ENCODE results near the gene ARHGEF10L. TPM values are rescaled to one million over a fixed set of nuclear protein-coding genes. Genes with fewer than 3 reads are reported as not detected.

The ARHGEF10L gene
- total RNA-seq, 2 donors from 2014 or later, result not detected

- Mint-ChIP-seq H3K27me3 (peaks cover 17% of the 10 kb centered on the region), H3K36me3 (ENCODE audit: low read depth) (no peaks in the 10 kb centered on the region), H3K4me3 (no peak overlapping the region), H3K9me3 (no peaks in the 10 kb centered on the region), H3K4me1 (no peaks in the 10 kb centered on the region), H3K27ac (no peak overlapping the region)
- ATAC-seq (replicated peaks), result no peak
Observed at GRCh38 chr1:17688217-17688810, 148.8 kb downstream of the ARHGEF10L start.

- H3K9me3 Mint-ChIP-seq, result no peaks in the 10 kb centered on the region
- H3K4me3 Mint-ChIP-seq, result no peak overlapping the region
- ATAC-seq (replicated peaks), result no peak
- no peak overlapping the region for H3K27ac Mint-ChIP-seq
- H3K4me1 Mint-ChIP-seq, result no peaks in the 10 kb centered on the region
- peaks cover 19% of the 10 kb centered on the region for H3K27me3 Mint-ChIP-seq
- no peaks in the 10 kb centered on the region for H3K36me3 Mint-ChIP-seq (ENCODE audit: low read depth)
Observed at GRCh38 chr1:17689011-17689410, 149.5 kb downstream of the ARHGEF10L start.

- Mint-ChIP-seq H3K36me3 (ENCODE audit: low read depth) (no peaks in the 10 kb centered on the region), H3K27ac (no peak overlapping the region), H3K9me3 (no peaks in the 10 kb centered on the region), H3K4me1 (no peaks in the 10 kb centered on the region), H3K4me3 (no peak overlapping the region), H3K27me3 (peaks cover 12% of the 10 kb centered on the region)
- ATAC-seq (replicated peaks), result no peak
Observed at GRCh38 chr1:17690906-17691634, 151.6 kb downstream of the ARHGEF10L start.

- Mint-ChIP-seq H3K36me3 (ENCODE audit: low read depth) (no peaks in the 10 kb centered on the region), H3K9me3 (no peaks in the 10 kb centered on the region), H3K27ac (no peak overlapping the region), H3K27me3 (peaks cover 12% of the 10 kb centered on the region), H3K4me3 (no peak overlapping the region), H3K4me1 (no peaks in the 10 kb centered on the region)
- no peak for ATAC-seq (replicated peaks)
Observed at GRCh38 chr1:17692645-17693044, 153.1 kb downstream of the ARHGEF10L start.

- no peaks in the 10 kb centered on the region for H3K4me1 Mint-ChIP-seq
- H3K4me3 Mint-ChIP-seq, result no peak overlapping the region
- H3K27me3 Mint-ChIP-seq, result peaks cover 25% of the 10 kb centered on the region
- H3K36me3 Mint-ChIP-seq (ENCODE audit: low read depth), result no peaks in the 10 kb centered on the region
- no peak for ATAC-seq (replicated peaks)
- H3K9me3 Mint-ChIP-seq, result no peaks in the 10 kb centered on the region
- H3K27ac Mint-ChIP-seq, result no peak overlapping the region
Observed at GRCh38 chr1:17696417-17697301, 157.2 kb downstream of the ARHGEF10L start.

- Mint-ChIP-seq H3K27me3 (peaks cover 25% of the 10 kb centered on the region), H3K4me1 (no peaks in the 10 kb centered on the region)
- ATAC-seq (replicated peaks), result no peak
Observed at GRCh38 chr1:17697458-17697857, 158.0 kb downstream of the ARHGEF10L start.

GRCh38 chr1:17699581-17699980 lies 160.1 kb downstream of the ARHGEF10L start:
- Mint-ChIP-seq H3K27me3 (peaks cover 15% of the 10 kb centered on the region), H3K4me1 (no peaks in the 10 kb centered on the region), H3K9me3 (no peaks in the 10 kb centered on the region), H3K27ac (no peak overlapping the region), H3K4me3 (no peak overlapping the region), H3K36me3 (ENCODE audit: low read depth) (no peaks in the 10 kb centered on the region)
- no peak for ATAC-seq (replicated peaks)

More at GRCh38 chr1:17697458-17697857, 158.0 kb downstream of the ARHGEF10L start:
- H3K9me3 Mint-ChIP-seq, result no peaks in the 10 kb centered on the region
- no peak overlapping the region for H3K27ac Mint-ChIP-seq
- no peak overlapping the region for H3K4me3 Mint-ChIP-seq
- H3K36me3 Mint-ChIP-seq (ENCODE audit: low read depth), result no peaks in the 10 kb centered on the region

GRCh38 chr1:17700945-17701810 lies 161.7 kb downstream of the ARHGEF10L start:
- H3K4me3 Mint-ChIP-seq, result no peak overlapping the region
- no peak for ATAC-seq (replicated peaks)
- no peaks in the 10 kb centered on the region for H3K9me3 Mint-ChIP-seq
- H3K27ac Mint-ChIP-seq, result no peak overlapping the region
- peaks cover 18% of the 10 kb centered on the region for H3K27me3 Mint-ChIP-seq
- no peaks in the 10 kb centered on the region for H3K4me1 Mint-ChIP-seq
- H3K36me3 Mint-ChIP-seq (ENCODE audit: low read depth), result no peaks in the 10 kb centered on the region

GRCh38 chr1:17704176-17704575 lies 164.7 kb downstream of the ARHGEF10L start:
- no peaks in the 10 kb centered on the region for H3K36me3 Mint-ChIP-seq (ENCODE audit: low read depth)
- H3K27me3 Mint-ChIP-seq, result peaks cover 14% of the 10 kb centered on the region
- no peaks in the 10 kb centered on the region for H3K9me3 Mint-ChIP-seq

GRCh38 chr1:17706445-17706844 lies 166.9 kb downstream of the ARHGEF10L start:
- Mint-ChIP-seq H3K4me3 (no peak overlapping the region), H3K27ac (no peak overlapping the region), H3K9me3 (no peaks in the 10 kb centered on the region), H3K36me3 (ENCODE audit: low read depth) (no peaks in the 10 kb centered on the region), H3K4me1 (no peaks in the 10 kb centered on the region), H3K27me3 (peaks cover 9% of the 10 kb centered on the region)
- no peak for ATAC-seq (replicated peaks)

More at GRCh38 chr1:17704176-17704575, 164.7 kb downstream of the ARHGEF10L start:
- Mint-ChIP-seq H3K27ac (no peak overlapping the region), H3K4me3 (no peak overlapping the region), H3K4me1 (no peaks in the 10 kb centered on the region)
- no peak for ATAC-seq (replicated peaks)

- no peak overlapping the region for H3K27ac Mint-ChIP-seq
- H3K4me3 Mint-ChIP-seq, result no peak overlapping the region
- no peaks in the 10 kb centered on the region for H3K36me3 Mint-ChIP-seq (ENCODE audit: low read depth)
- H3K9me3 Mint-ChIP-seq, result no peaks in the 10 kb centered on the region
- no peak for ATAC-seq (replicated peaks)
- H3K27me3 Mint-ChIP-seq, result peaks cover 9% of the 10 kb centered on the region
- H3K4me1 Mint-ChIP-seq, result no peaks in the 10 kb centered on the region
Observed at GRCh38 chr1:17709981-17710380, 170.5 kb downstream of the ARHGEF10L start.

GRCh38 chr1:17710889-17711576 lies 171.5 kb downstream of the ARHGEF10L start:
- H3K27me3 Mint-ChIP-seq, result peaks cover 13% of the 10 kb centered on the region
- no peak overlapping the region for H3K4me3 Mint-ChIP-seq
- no peaks in the 10 kb centered on the region for H3K36me3 Mint-ChIP-seq (ENCODE audit: low read depth)

GRCh38 chr1:17711577-17711910 lies 172.0 kb downstream of the ARHGEF10L start:
- Mint-ChIP-seq H3K36me3 (ENCODE audit: low read depth) (no peaks in the 10 kb centered on the region), H3K27me3 (peaks cover 13% of the 10 kb centered on the region), H3K9me3 (no peaks in the 10 kb centered on the region), H3K4me1 (no peaks in the 10 kb centered on the region), H3K4me3 (no peak overlapping the region), H3K27ac (no peak overlapping the region)
- ATAC-seq (replicated peaks), result no peak

More at GRCh38 chr1:17710889-17711576, 171.5 kb downstream of the ARHGEF10L start:
- no peak overlapping the region for H3K27ac Mint-ChIP-seq
- ATAC-seq (replicated peaks), result no peak
- no peaks in the 10 kb centered on the region for H3K4me1 Mint-ChIP-seq
- no peaks in the 10 kb centered on the region for H3K9me3 Mint-ChIP-seq

Measured in activated T-helper 17 cell treated with anti-CD3 and anti-CD28 coated beads, Interleukin-2, amount 50 U/mL, for 72 hours (primary cell).